Stomach (tissue), 9 donors: ENCODE data around the gene MPP4. TPM values are rescaled to one million over a fixed set of nuclear protein-coding genes. Genes with fewer than 3 reads are reported as not detected.

Experiments used
- DNase-seq, 2 donors: peaks; one replicate each; pipeline versions ENCODE4 v3.0.0 to v3.0.0-alpha.2; 2013 to 2019
- H3K27ac ChIP-seq, 5 donors: fragments of 200-600 bp in 4 of 5; sonication (generic) in 4 of 5; one replicate each; pipeline ENCODE4 v1.5.1; 2013 to 2019; ENCODE audit warnings: mild to moderate bottlenecking in 1 of 5, moderate library complexity in 1 of 5
- H3K27me3 ChIP-seq, 3 donors: fragments of 200-600 bp; sonication (generic); one replicate each; pipeline ENCODE4 v1.5.1; 2017 to 2019; ENCODE audit warnings: mixed run types in 1 of 3
- H3K36me3 ChIP-seq, 4 donors: fragments of 200-600 bp; sonication (generic); 1 replicate in 3 of 4; 2 replicates in 1 of 4; pipeline ENCODE4 v1.5.1; 2016 to 2019
- H3K4me1 ChIP-seq, 4 donors: fragments of 200-600 bp; sonication (generic); one replicate each; pipeline ENCODE4 v1.5.1; 2016 to 2019
- H3K4me3 ChIP-seq, 4 donors: fragments of 200-600 bp; sonication (generic) in 3 of 4; one replicate each; pipeline ENCODE4 v1.5.1; 2016 to 2019; ENCODE audit warnings: mild to moderate bottlenecking in 1 of 4
- H3K9me3 ChIP-seq, 4 donors: fragments of 200-600 bp; sonication (generic); one replicate each; pipeline ENCODE4 v1.5.1; 2016 to 2019
- CTCF ChIP-seq, 7 experiments: fragments of 450-650 bp in 4 of 7; fragments of 200-600 bp in 3 of 7; sonication (generic) in 3 of 7; IDR thresholded peaks; one replicate each; pipeline ENCODE4 v1.5.1; 2016 to 2019; ENCODE audit warnings: antibody characterized with exemption in 7 of 7, control low read depth in 2 of 7, mild to moderate bottlenecking in 1 of 7
- EP300 ChIP-seq: sonication (generic); formaldehyde crosslinking; IDR thresholded peaks from one replicate; pipeline ENCODE4 v1.6.1; 2017; ENCODE audit warnings: antibody characterized with exemption
- POLR2A ChIP-seq, 4 donors: fragments of 450-650 bp; IDR thresholded peaks; one replicate each; pipeline ENCODE4 v1.6.1; 2016; ENCODE audit warnings: antibody characterized with exemption in 4 of 4, control low read depth in 2 of 4, mild to moderate bottlenecking in 1 of 4, moderate library complexity in 1 of 4
- POLR2AphosphoS5 ChIP-seq, 3 donors: sonication (generic); formaldehyde crosslinking; IDR thresholded peaks; one replicate each; pipeline ENCODE4 v1.6.1; 2016; ENCODE audit warnings: antibody characterized with exemption in 3 of 3
- WGBS, 5 donors: extraction: QIAGEN DNeasy Blood & Tissue Kit in 3 of 5; methylation state at CpG; one replicate each; pipeline versions ENCODE4 v1.1.5 to v1.1.7; 2013 to 2018; 5-methylcytosine and 5-hydroxymethylcytosine counted together
- intact Hi-C: fragments of 100-400 bp; cut with DNase I; formaldehyde crosslinking; loops from one replicate; pipeline ENCODE4 v1.15.1; 2023; ENCODE audit warnings: low total_unique reads
- polyA plus RNA-seq, 3 donors: library from polyadenylated mRNA; stranded (reverse); fragments of 200-250 nt; gene quantifications; one replicate each; pipeline ENCODE4 v1.2.3, GENCODE V29; 2013
- total RNA-seq, 5 donors: library from RNA; depleted of rRNA; stranded (reverse); fragments of >200 nt; gene quantifications; one replicate each; pipeline versions ENCODE4 v1.1.0 to v1.2.3, GENCODE V29; 2014 to 2016
- donor health status: healthy with polysubstance abuse.
- donor health status: Bipolar disorder and iron deficiency.
- donor health status: healthy.

Gene MPP4
- total and polyA plus RNA-seq, 8 donors: 0.46 to 0.73 TPM; not detected in 6

DNA sequence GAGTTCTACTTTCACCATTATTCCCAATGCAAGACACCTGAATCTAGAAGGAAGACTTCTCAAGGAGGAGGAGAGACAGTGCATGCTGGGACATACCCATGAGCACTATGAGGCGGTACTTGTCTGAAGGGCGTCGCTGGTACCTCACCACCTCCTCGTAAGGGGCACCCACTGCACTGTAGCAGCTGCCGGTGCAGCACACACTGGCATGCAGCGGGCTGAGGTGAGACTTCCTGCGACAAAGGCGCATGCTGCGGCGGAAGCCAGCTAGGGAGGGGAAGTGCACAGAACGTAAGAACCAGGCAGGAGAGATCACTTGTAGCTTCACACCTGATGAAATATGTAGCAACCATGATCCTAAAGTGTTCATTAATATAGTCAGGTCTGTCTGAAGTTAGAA, 42.3 kb downstream of the MPP4 start:
- no peak for TF ChIP-seq POLR2A (IDR thresholded peaks at IDR 0.05)
- no peak for TF ChIP-seq EP300
- TF ChIP-seq POLR2AphosphoS5 (IDR thresholded peaks at IDR 0.05): no peak
- no peak for TF ChIP-seq CTCF (IDR thresholded peaks at IDR 0.05)
- Histone ChIP-seq H3K27me3 (no peaks in the 10 kb centered on the region), H3K27ac (no peak overlapping the region), H3K9me3 (no peaks in the 10 kb centered on the region), H3K36me3 (no peaks in the 10 kb centered on the region), H3K4me1 (no peaks in the 10 kb centered on the region), H3K4me3 (no peak overlapping the region)
- intact Hi-C loops: no loop called here
- no peak for DNase-seq
- 85 to 93% (median 92%) methylated on average over 10 to 11 of the region's 11 CpGs for WGBS, 5 donors

- H3K27me3 ChIP-seq: no peaks in the 10 kb centered on the region
- H3K36me3 ChIP-seq: no peaks in the 10 kb centered on the region
- intact Hi-C loops: no loop called here
- no peak overlapping the region for H3K27ac ChIP-seq
- no peaks in the 10 kb centered on the region for H3K4me1 ChIP-seq
- TF ChIP-seq POLR2A (IDR thresholded peaks at IDR 0.05) (no peak), CTCF (IDR thresholded peaks at IDR 0.05) (no peak), POLR2AphosphoS5 (IDR thresholded peaks at IDR 0.05) (no peak), EP300 (no peak)
- no peak overlapping the region for H3K4me3 ChIP-seq
- 77 to 89% (median 86%) methylated on average over 5 of the region's 5 CpGs for WGBS, 5 donors
- no peaks in the 10 kb centered on the region for H3K9me3 ChIP-seq
- DNase-seq: no peak
These were observed 43.6 kb downstream of the MPP4 start for GRCh38 chr2:201654616-201655384.

- TF ChIP-seq POLR2A (IDR thresholded peaks at IDR 0.05): no peak
- no peak for TF ChIP-seq EP300
- no peak for TF ChIP-seq CTCF (IDR thresholded peaks at IDR 0.05)
- TF ChIP-seq POLR2AphosphoS5 (IDR thresholded peaks at IDR 0.05): no peak
- no peaks in the 10 kb centered on the region for H3K9me3 ChIP-seq
- H3K36me3 ChIP-seq: no peaks in the 10 kb centered on the region
- intact Hi-C loops: no loop called here
- no peaks in the 10 kb centered on the region for H3K27me3 ChIP-seq
- peak overlapping the region in 3 of 5 donors; percentile 2 to 53 (median 14) for H3K27ac ChIP-seq
- WGBS, 5 donors: 78 to 84% (median 82%) methylated on average over 6 of the region's 6 CpGs
- H3K4me1 ChIP-seq: no peaks in the 10 kb centered on the region
- DNase-seq: no peak
- no peak overlapping the region for H3K4me3 ChIP-seq
These were observed 45.2 kb downstream of the MPP4 start for GRCh38 chr2:201653221-201653620.

DNA sequence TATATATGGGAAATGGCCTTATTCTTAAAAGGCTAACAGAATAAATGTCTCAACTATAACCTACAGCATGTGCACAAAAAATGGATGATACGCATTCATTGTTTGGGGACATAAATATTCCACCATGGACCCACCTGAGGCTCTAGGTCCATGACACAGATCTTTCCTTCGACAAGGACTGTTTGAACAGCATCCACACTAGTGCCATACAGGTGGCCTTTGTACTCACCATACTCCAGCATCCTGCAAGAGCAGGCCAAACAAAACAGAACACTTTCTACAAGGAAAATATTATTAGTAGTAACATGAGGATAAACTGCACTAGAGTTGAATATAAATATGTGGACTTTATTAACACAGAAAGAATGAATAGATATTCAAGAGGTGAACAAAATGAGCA, 49.0 kb downstream of the MPP4 start:
- Histone ChIP-seq H3K9me3 (no peaks in the 10 kb centered on the region), H3K36me3 (no peaks in the 10 kb centered on the region), H3K27ac (no peak overlapping the region), H3K27me3 (no peaks in the 10 kb centered on the region), H3K4me1 (peaks cover 0 to 3% (median under 1%) of the 10 kb centered on the region in 4 donors), H3K4me3 (no peak overlapping the region)
- no peak for TF ChIP-seq POLR2AphosphoS5 (IDR thresholded peaks at IDR 0.05)
- no peak for TF ChIP-seq POLR2A (IDR thresholded peaks at IDR 0.05)
- no peak for TF ChIP-seq CTCF (IDR thresholded peaks at IDR 0.05)
- TF ChIP-seq EP300: no peak
- intact Hi-C loops: loop anchor here (5.0 kb wide), 1 partner anchor 133 kb away; the partner anchor contains the start of gene ALS2
- 78 to 95% (median 86%) methylated on average over 2 of the region's 2 CpGs for WGBS, 5 donors
- DNase-seq: no peak
